ENCODE results near the gene VWC2.

VWC2 gene

GRCh38 chr7:49878627-49879026 is 105.2 kb downstream of the VWC2 start:
- DNase-seq: no peak
- no peak overlapping the region for H3K27ac Mint-ChIP-seq
- no peak overlapping the region for H3K4me3 Mint-ChIP-seq
- H3K36me3 Mint-ChIP-seq (ENCODE audit: insufficient read depth): no peaks in the 10 kb centered on the region
- no peaks in the 10 kb centered on the region for H3K27me3 Mint-ChIP-seq
- no peak for ATAC-seq (replicated peaks)
- H3K4me1 Mint-ChIP-seq (ENCODE audit: low read depth in 2 of 2): no peaks in the 10 kb centered on the region
- no peaks in the 10 kb centered on the region for H3K9me3 Mint-ChIP-seq

GRCh38 chr7:49883933-49884332 is 110.5 kb downstream of the VWC2 start:
- Mint-ChIP-seq H3K27me3 (no peaks in the 10 kb centered on the region), H3K27ac (no peak overlapping the region), H3K36me3 (ENCODE audit: insufficient read depth) (no peaks in the 10 kb centered on the region), H3K4me3 (no peak overlapping the region), H3K9me3 (peaks cover 0 to 2% of the 10 kb centered on the region in 2 donors), H3K4me1 (ENCODE audit: low read depth in 2 of 2) (no peaks in the 10 kb centered on the region)
- DNase-seq (no peak), ATAC-seq (replicated peaks) (no peak)

- Mint-ChIP-seq H3K27ac (no peak overlapping the region), H3K4me1 (ENCODE audit: low read depth in 2 of 2) (no peaks in the 10 kb centered on the region), H3K4me3 (no peak overlapping the region), H3K36me3 (ENCODE audit: insufficient read depth) (no peaks in the 10 kb centered on the region), H3K9me3 (peaks cover 0 to 2% of the 10 kb centered on the region in 2 donors), H3K27me3 (no peaks in the 10 kb centered on the region)
- ATAC-seq (replicated peaks) (no peak), DNase-seq (no peak)
Observed at GRCh38 chr7:49885593-49886285, 112.3 kb downstream of the VWC2 start.

- Mint-ChIP-seq H3K36me3 (ENCODE audit: insufficient read depth) (no peaks in the 10 kb centered on the region), H3K27me3 (no peaks in the 10 kb centered on the region), H3K27ac (no peak overlapping the region), H3K4me3 (no peak overlapping the region), H3K9me3 (peaks cover 0 to 1% of the 10 kb centered on the region in 2 donors), H3K4me1 (ENCODE audit: low read depth in 2 of 2) (peaks cover 0 to 2% of the 10 kb centered on the region in 2 donors)
- DNase-seq: no peak
- ATAC-seq (replicated peaks): no peak
Observed at GRCh38 chr7:49892481-49892880, 119.0 kb downstream of the VWC2 start.

GRCh38 chr7:49893131-49893530 is 119.7 kb downstream of the VWC2 start:
- no peak for ATAC-seq (replicated peaks)

GRCh38 chr7:49894543-49894942 is 121.1 kb downstream of the VWC2 start:
- H3K4me1 Mint-ChIP-seq (ENCODE audit: low read depth in 2 of 2): peaks cover 0 to 2% of the 10 kb centered on the region in 2 donors
- no peaks in the 10 kb centered on the region for H3K27me3 Mint-ChIP-seq
- no peak overlapping the region for H3K27ac Mint-ChIP-seq
- H3K4me3 Mint-ChIP-seq: no peak overlapping the region
- no peak for ATAC-seq (replicated peaks)
- H3K9me3 Mint-ChIP-seq: peaks cover 0 to 3% of the 10 kb centered on the region in 2 donors
- DNase-seq: no peak
- no peaks in the 10 kb centered on the region for H3K36me3 Mint-ChIP-seq (ENCODE audit: insufficient read depth)

More at GRCh38 chr7:49893131-49893530, 119.7 kb downstream of the VWC2 start:
- no peak for DNase-seq
- Mint-ChIP-seq H3K27ac (no peak overlapping the region), H3K36me3 (ENCODE audit: insufficient read depth) (no peaks in the 10 kb centered on the region), H3K4me1 (ENCODE audit: low read depth in 2 of 2) (peaks cover 0 to 2% of the 10 kb centered on the region in 2 donors), H3K27me3 (no peaks in the 10 kb centered on the region), H3K4me3 (no peak overlapping the region), H3K9me3 (peaks cover 0 to 1% of the 10 kb centered on the region in 2 donors)

GRCh38 chr7:49911909-49912308 is 138.5 kb downstream of the VWC2 start:
- H3K36me3 Mint-ChIP-seq (ENCODE audit: insufficient read depth): no peaks in the 10 kb centered on the region
- ATAC-seq (replicated peaks): no peak

GRCh38 chr7:49926720-49927119 is 153.3 kb downstream of the VWC2 start:
- DNase-seq (no peak), ATAC-seq (replicated peaks) (no peak)
- H3K9me3 Mint-ChIP-seq: peaks cover 0 to 6% of the 10 kb centered on the region in 2 donors
- H3K4me3 Mint-ChIP-seq: no peak overlapping the region
- no peaks in the 10 kb centered on the region for H3K27me3 Mint-ChIP-seq
- no peak overlapping the region for H3K27ac Mint-ChIP-seq
- H3K4me1 Mint-ChIP-seq (ENCODE audit: low read depth in 2 of 2): no peaks in the 10 kb centered on the region
- H3K36me3 Mint-ChIP-seq (ENCODE audit: insufficient read depth): no peaks in the 10 kb centered on the region

More at GRCh38 chr7:49911909-49912308, 138.5 kb downstream of the VWC2 start:
- Mint-ChIP-seq H3K4me3 (no peak overlapping the region), H3K27me3 (no peaks in the 10 kb centered on the region), H3K27ac (no peak overlapping the region), H3K4me1 (ENCODE audit: low read depth in 2 of 2) (no peaks in the 10 kb centered on the region), H3K9me3 (peaks cover 0 to 11% of the 10 kb centered on the region in 2 donors)
- no peak for DNase-seq

- Mint-ChIP-seq H3K4me3 (no peak overlapping the region), H3K27me3 (no peaks in the 10 kb centered on the region), H3K9me3 (peaks cover 0 to 6% of the 10 kb centered on the region in 2 donors), H3K36me3 (ENCODE audit: insufficient read depth) (no peaks in the 10 kb centered on the region), H3K4me1 (ENCODE audit: low read depth in 2 of 2) (no peaks in the 10 kb centered on the region), H3K27ac (no peak overlapping the region)
- ATAC-seq (replicated peaks) (no peak), DNase-seq (no peak)
Observed at GRCh38 chr7:49927631-49928030, 154.2 kb downstream of the VWC2 start.

- Mint-ChIP-seq H3K27ac (no peak overlapping the region), H3K36me3 (ENCODE audit: insufficient read depth) (no peaks in the 10 kb centered on the region), H3K4me1 (ENCODE audit: low read depth in 2 of 2) (no peaks in the 10 kb centered on the region), H3K9me3 (peaks cover 0 to 6% of the 10 kb centered on the region in 2 donors), H3K4me3 (no peak overlapping the region), H3K27me3 (no peaks in the 10 kb centered on the region)
- ATAC-seq (replicated peaks) (no peak), DNase-seq (no peak)
Observed at GRCh38 chr7:49928787-49929186, 155.3 kb downstream of the VWC2 start.

GRCh38 chr7:49931627-49932026 is 158.2 kb downstream of the VWC2 start:
- no peaks in the 10 kb centered on the region for H3K4me1 Mint-ChIP-seq (ENCODE audit: low read depth in 2 of 2)
- no peak for DNase-seq
- ATAC-seq (replicated peaks): no peak
- H3K4me3 Mint-ChIP-seq: no peak overlapping the region
- no peak overlapping the region for H3K27ac Mint-ChIP-seq
- no peaks in the 10 kb centered on the region for H3K27me3 Mint-ChIP-seq
- no peaks in the 10 kb centered on the region for H3K36me3 Mint-ChIP-seq (ENCODE audit: insufficient read depth)
- peaks cover 1 to 6% of the 10 kb centered on the region in 2 donors for H3K9me3 Mint-ChIP-seq

GRCh38 chr7:49937608-49938007 is 164.2 kb downstream of the VWC2 start:
- Mint-ChIP-seq H3K4me3 (no peak overlapping the region), H3K27me3 (no peaks in the 10 kb centered on the region), H3K27ac (no peak overlapping the region), H3K9me3 (peaks cover 1 to 8% of the 10 kb centered on the region in 2 donors), H3K36me3 (ENCODE audit: insufficient read depth) (no peaks in the 10 kb centered on the region), H3K4me1 (ENCODE audit: low read depth in 2 of 2) (no peaks in the 10 kb centered on the region)
- no peak for ATAC-seq (replicated peaks)
- no peak for DNase-seq
